Ishikawa (cell line): Measurements from ENCODE around the gene HIPK1.

ENCODE experiments used
- CEBPB ChIP-seq: IDR thresholded peaks from 2 replicates; pipeline ENCODE4 v1.6.1; 2012
- CREB1 ChIP-seq: IDR thresholded peaks from 2 replicates; pipeline ENCODE4 v1.6.1; 2012; ENCODE audit warnings: low read depth
- EGR1 ChIP-seq: IDR thresholded peaks from 2 replicates; pipeline ENCODE4 v1.6.1; 2012
- EP300 ChIP-seq: IDR thresholded peaks from 2 replicates; pipeline ENCODE4 v1.6.1; 2012; ENCODE audit warnings: borderline replicate concordance
- FOXM1 ChIP-seq: IDR thresholded peaks from 2 replicates; pipeline ENCODE4 v1.6.1; 2012; ENCODE audit warnings: low read depth, borderline replicate concordance
- NFIC ChIP-seq: IDR thresholded peaks from 2 replicates; pipeline ENCODE4 v1.6.1; 2012
- RAD21 ChIP-seq: IDR thresholded peaks from 2 replicates; pipeline ENCODE4 v1.6.1; 2012; ENCODE audit warnings: low read depth
- REST ChIP-seq: IDR thresholded peaks from 2 replicates; pipeline ENCODE4 v1.6.1; 2012; ENCODE audit warnings: low read depth, mild to moderate bottlenecking
- TAF1 ChIP-seq: IDR thresholded peaks from 2 replicates; pipeline ENCODE4 v1.6.1; 2012; ENCODE audit warnings: low read depth, mild to moderate bottlenecking
- TCF12 ChIP-seq: IDR thresholded peaks from 2 replicates; pipeline ENCODE4 v1.6.1; 2012; ENCODE audit warnings: low read depth
- TEAD4 ChIP-seq: IDR thresholded peaks from 2 replicates; pipeline ENCODE4 v1.6.1; 2012
- USF1 ChIP-seq: IDR thresholded peaks from 2 replicates; pipeline ENCODE4 v1.6.1; 2012
- YY1 ChIP-seq: IDR thresholded peaks from 2 replicates; pipeline ENCODE4 v1.6.1; 2012; ENCODE audit warnings: low read depth
- ZBTB7A ChIP-seq: IDR thresholded peaks from 2 replicates; pipeline ENCODE4 v1.6.1; 2012; ENCODE audit warnings: low read depth
- TF ChIP-seq, protein P1 (sequence below): IDR thresholded peaks from 2 replicates; pipeline ENCODE4 v1.6.1; 2012

The HIPK1 gene

DNA sequence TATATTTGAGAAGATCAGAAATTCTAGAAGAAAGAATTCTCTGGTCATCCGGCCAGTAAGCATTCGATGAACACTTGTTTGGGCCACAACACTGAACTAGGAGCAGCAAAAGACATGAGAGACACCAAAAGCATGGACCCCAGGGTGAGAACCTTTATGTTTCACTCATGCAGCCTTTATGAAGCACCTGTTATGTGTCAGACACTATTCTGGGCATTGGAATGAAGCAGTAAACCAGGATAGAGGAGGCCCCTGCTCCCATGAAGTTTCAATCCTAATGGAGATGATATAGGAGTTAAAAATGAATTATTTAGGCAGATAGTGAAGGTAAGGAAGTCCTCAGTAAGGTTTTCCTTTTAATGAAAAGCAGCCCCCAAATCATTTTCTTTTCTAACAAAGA lies 93.8 kb downstream of the HIPK1 start:
- TF ChIP-seq USF1 = no peak
- no peak for TF ChIP-seq EP300

- TF ChIP-seq REST = peak; percentile 50; the same call in 1 of the 2 replicates
- TF ChIP-seq CREB1 = no peak
- TF ChIP-seq TAF1 = no peak
Observed at GRCh38 chr1:114023377-114023776, 94.3 kb downstream of the HIPK1 start.

- TF ChIP-seq EGR1 = no peak
Observed at GRCh38 chr1:114024049-114024448, 94.9 kb downstream of the HIPK1 start.

DNA sequence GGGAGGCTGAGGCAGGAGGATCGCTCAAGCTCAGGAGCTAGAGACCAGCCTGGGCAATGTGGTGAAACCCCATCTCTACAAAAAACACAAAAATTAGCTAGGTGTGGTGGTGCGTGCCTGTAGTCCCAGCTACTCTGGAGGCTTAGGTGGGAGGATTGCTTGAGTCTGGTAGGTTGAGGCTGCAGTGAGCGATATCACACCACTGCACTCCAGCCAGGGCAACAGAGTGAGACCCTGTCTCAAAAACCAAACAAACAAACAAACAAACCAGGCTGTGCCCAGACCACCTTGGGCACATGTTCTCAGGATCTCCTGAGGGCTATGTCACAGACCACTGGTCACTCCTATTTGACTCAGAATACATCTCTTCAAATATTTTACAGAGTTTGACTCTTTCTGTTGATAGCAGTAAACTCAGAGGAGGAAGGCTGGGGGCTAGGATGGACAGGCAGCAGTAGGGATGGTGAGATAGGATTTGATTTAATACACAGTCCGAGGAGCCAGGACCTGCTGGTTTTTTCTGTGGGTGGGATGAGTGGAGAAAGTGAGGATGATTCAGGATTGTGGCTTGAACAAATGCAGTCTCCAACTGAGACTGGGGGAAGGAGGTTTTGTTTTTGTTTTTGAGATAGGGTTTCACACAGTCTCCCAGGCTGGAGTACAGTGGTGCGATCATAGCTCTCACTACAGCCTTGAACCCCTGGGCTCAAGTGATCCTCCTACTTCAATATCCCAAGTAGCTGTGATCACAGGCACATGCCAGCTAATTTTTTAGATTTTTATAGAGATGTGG lies 96.7 kb downstream of the HIPK1 start:
- TF ChIP-seq REST (no peak), CREB1 (no peak)

DNA sequence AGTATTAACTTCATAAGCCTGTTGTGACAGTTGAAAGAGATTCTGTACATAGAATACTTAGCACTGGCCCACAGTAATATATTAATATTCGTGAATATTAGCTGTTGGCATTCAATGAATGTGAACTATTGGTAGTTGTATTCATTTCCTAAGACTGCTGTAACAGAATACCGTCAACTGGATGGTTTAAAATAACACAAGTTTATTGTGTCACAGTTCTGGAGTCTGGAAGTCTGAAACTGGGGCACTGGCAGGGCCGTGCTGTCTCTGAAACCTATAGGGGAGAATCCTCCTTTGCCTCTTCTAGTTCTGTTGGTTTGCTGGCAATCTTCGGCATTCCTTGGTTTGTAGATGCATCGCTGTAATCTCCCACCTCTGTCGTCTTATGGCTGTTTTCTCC lies 97.7 kb downstream of the HIPK1 start:
- TF ChIP-seq CEBPB (no peak), REST (no peak), FOXM1 (no peak), EGR1 (no peak), TEAD4 (no peak), TCF12 (no peak), ZBTB7A (no peak), NFIC (no peak), USF1 (no peak), EP300 (no peak), YY1 (no peak), RAD21 (no peak), CREB1 (no peak)
- TF ChIP-seq, protein P1, sequence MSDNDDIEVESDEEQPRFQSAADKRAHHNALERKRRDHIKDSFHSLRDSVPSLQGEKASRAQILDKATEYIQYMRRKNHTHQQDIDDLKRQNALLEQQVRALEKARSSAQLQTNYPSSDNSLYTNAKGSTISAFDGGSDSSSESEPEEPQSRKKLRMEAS = no peak
